Panc1 (cell line): ENCODE measurements around the gene MALSU1. TPM values are rescaled to one million over a fixed set of nuclear protein-coding genes. Genes with fewer than 3 reads are reported as not detected.

Source experiments
- ATAC-seq: fragments of 200-7000 bp; cut with Tn5 transposase; 2 replicates; pipeline ENCODE4 v1.9.1; 2020; ENCODE audit warnings: mild to moderate bottlenecking, moderate library complexity
- BruUV-seq: library from RNA; stranded (reverse); fragments of 400-500 nt; replicated peaks from 2 replicates; lab custom pipeline; 2021; lab: Mats Ljungman, UMichigan
- CTCF ChIA-PET: fragments of 300-600 bp; sonication (Branson Sonifier 250); formaldehyde crosslinking; loops from one replicate; lab custom pipeline; 2022; ENCODE audit warnings: antibody characterized with exemption; lab: Charles Lee
- POLR2A ChIA-PET: fragments of 300-600 bp; sonication (Branson Sonifier 250); formaldehyde crosslinking; loops from one replicate; lab custom pipeline; 2022; ENCODE audit warnings: antibody characterized with exemption; lab: Charles Lee
- DNase-seq: peaks from one replicate; pipeline ENCODE4 v3.0.0-alpha.2; 2010; ENCODE audit warnings: low read depth, low spot score
- H3K27ac ChIP-seq: 2 replicates; pipeline ENCODE4 v1.5.1; 2011; ENCODE audit warnings: mild to moderate bottlenecking, low read length, inconsistent platforms
- H3K27me3 ChIP-seq: fragments of 200-500 bp; sonication (Bioruptor generic); 2 replicates; pipeline ENCODE4 v1.6.0; 2014; ENCODE audit warnings: low read length, inconsistent platforms; ENCODE audit not compliant: control insufficient read depth, insufficient read depth
- H3K36me3 ChIP-seq: fragments of 200-500 bp; sonication (Bioruptor generic); 2 replicates; pipeline ENCODE4 v1.5.1; 2014; ENCODE audit warnings: inconsistent platforms, mild to moderate bottlenecking, low read length, moderate library complexity; ENCODE audit not compliant: control insufficient read depth, insufficient read depth
- H3K4me1 ChIP-seq: 2 replicates; pipeline ENCODE4 v1.5.1; 2011; ENCODE audit warnings: inconsistent platforms, mild to moderate bottlenecking, low read length, moderate library complexity; ENCODE audit not compliant: control insufficient read depth, insufficient read depth
- H3K4me3 ChIP-seq, 2 experiments: 2 replicates each; pipeline ENCODE4 v1.5.1; 2011 to 2012; ENCODE audit warnings: low read depth in 2 of 2, low read length in 2 of 2, mild to moderate bottlenecking in 2 of 2, inconsistent platforms in 1 of 2, moderate library complexity in 1 of 2
- H3K9me3 ChIP-seq: fragments of 200-500 bp; sonication (Bioruptor generic); 2 replicates; pipeline ENCODE4 v1.5.1; 2014; ENCODE audit warnings: low read depth, mild to moderate bottlenecking, inconsistent platforms, low read length, moderate library complexity; ENCODE audit not compliant: control insufficient read depth, insufficient read depth
- POLR2AphosphoS5 ChIP-seq: IDR thresholded peaks from 2 replicates; pipeline ENCODE4 v1.6.1; 2012; ENCODE audit warnings: mild to moderate bottlenecking, low read depth, low read length, moderate library complexity
- SIN3A ChIP-seq: IDR thresholded peaks from 2 replicates; pipeline ENCODE4 v1.6.1; 2012; ENCODE audit warnings: low read depth, mild to moderate bottlenecking, low read length, moderate library complexity, borderline replicate concordance; ENCODE audit not compliant: insufficient read depth
- TCF7L2 ChIP-seq: IDR thresholded peaks from 2 replicates; pipeline ENCODE4 v1.6.1; 2011; ENCODE audit warnings: mild to moderate bottlenecking, low read depth, low read length, inconsistent platforms
- in situ Hi-C: cut with HindIII; loops from 2 replicates; pipeline ENCODE4 v1.10.0; 2016; ENCODE audit warnings: low sequenced_read_pairs, low pct_unique_long_range_greater_than_20kb
- intact Hi-C: fragments of 100-400 bp; cut with micrococcal nuclease; formaldehyde crosslinking; loops from one replicate; pipeline ENCODE4 v1.10.0; 2022; ENCODE audit not compliant: unreplicated experiment
- total RNA-seq: library from RNA; stranded (reverse); gene quantifications from one replicate; pipeline ENCODE4 v1.2.1, GENCODE V29; 2021; ENCODE audit not compliant: unreplicated experiment
- TF ChIP-seq, protein P1 (sequence below), 2 experiments: IDR thresholded peaks; 2 replicates each; pipeline ENCODE4 v1.6.1; 2011 to 2012; ENCODE audit warnings: low read depth in 2 of 2, control low read depth in 1 of 2, low read length in 1 of 2, mild to moderate bottlenecking in 1 of 2, moderate library complexity in 1 of 2; ENCODE audit not compliant: insufficient read depth in 1 of 2
- TF ChIP-seq, protein P2 (sequence below): fragments of 450-650 bp; IDR thresholded peaks from 2 replicates; pipeline ENCODE4 v1.5.1; 2017; ENCODE audit warnings: mild to moderate bottlenecking

The MALSU1 gene
- total RNA-seq, 1 experiment from 2014 or later = 111 TPM

DNA sequence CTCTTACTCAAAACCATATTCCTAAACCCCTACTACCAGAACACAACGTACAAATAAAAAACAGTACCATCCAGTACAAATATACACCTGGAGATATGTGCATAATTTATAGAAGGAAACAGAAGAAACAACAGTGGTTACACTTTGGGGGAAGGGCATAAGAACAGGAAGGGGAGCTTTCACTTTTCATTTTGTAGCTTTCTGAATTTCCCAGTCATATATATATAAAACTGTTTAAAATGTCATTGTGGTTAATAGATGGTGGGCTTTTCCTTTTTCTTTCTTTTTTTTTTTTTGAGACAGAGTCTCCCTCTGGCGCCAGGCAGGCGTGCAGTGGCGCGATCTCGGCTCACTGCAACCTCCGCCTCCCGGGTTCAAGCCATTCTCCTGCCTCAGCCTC is 47.2 kb downstream of the MALSU1 start:
- Histone ChIP-seq H3K27me3 (no peaks in the 10 kb centered on the region), H3K36me3 (peaks cover 34% of the 10 kb centered on the region), H3K4me3 (no peak overlapping the region), H3K27ac (peak overlapping the region; percentile 86), H3K9me3 (no peaks in the 10 kb centered on the region), H3K4me1 (peaks cover 56% of the 10 kb centered on the region)
- CTCF ChIA-PET = no interaction called here
- BruUV-seq = no TSS peak
- ATAC-seq = no peak
- POLR2A ChIA-PET = no interaction called here
- TF ChIP-seq, protein P1, sequence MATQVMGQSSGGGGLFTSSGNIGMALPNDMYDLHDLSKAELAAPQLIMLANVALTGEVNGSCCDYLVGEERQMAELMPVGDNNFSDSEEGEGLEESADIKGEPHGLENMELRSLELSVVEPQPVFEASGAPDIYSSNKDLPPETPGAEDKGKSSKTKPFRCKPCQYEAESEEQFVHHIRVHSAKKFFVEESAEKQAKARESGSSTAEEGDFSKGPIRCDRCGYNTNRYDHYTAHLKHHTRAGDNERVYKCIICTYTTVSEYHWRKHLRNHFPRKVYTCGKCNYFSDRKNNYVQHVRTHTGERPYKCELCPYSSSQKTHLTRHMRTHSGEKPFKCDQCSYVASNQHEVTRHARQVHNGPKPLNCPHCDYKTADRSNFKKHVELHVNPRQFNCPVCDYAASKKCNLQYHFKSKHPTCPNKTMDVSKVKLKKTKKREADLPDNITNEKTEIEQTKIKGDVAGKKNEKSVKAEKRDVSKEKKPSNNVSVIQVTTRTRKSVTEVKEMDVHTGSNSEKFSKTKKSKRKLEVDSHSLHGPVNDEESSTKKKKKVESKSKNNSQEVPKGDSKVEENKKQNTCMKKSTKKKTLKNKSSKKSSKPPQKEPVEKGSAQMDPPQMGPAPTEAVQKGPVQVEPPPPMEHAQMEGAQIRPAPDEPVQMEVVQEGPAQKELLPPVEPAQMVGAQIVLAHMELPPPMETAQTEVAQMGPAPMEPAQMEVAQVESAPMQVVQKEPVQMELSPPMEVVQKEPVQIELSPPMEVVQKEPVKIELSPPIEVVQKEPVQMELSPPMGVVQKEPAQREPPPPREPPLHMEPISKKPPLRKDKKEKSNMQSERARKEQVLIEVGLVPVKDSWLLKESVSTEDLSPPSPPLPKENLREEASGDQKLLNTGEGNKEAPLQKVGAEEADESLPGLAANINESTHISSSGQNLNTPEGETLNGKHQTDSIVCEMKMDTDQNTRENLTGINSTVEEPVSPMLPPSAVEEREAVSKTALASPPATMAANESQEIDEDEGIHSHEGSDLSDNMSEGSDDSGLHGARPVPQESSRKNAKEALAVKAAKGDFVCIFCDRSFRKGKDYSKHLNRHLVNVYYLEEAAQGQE (IDR thresholded peaks at IDR 0.05; ENCODE audit: insufficient read depth in 1 of 2, low read depth in 2 of 2, low read length in 1 of 2) = no peak
- TF ChIP-seq TCF7L2 (no peak), POLR2AphosphoS5 (no peak), SIN3A (no peak)
- TF ChIP-seq, protein P2, sequence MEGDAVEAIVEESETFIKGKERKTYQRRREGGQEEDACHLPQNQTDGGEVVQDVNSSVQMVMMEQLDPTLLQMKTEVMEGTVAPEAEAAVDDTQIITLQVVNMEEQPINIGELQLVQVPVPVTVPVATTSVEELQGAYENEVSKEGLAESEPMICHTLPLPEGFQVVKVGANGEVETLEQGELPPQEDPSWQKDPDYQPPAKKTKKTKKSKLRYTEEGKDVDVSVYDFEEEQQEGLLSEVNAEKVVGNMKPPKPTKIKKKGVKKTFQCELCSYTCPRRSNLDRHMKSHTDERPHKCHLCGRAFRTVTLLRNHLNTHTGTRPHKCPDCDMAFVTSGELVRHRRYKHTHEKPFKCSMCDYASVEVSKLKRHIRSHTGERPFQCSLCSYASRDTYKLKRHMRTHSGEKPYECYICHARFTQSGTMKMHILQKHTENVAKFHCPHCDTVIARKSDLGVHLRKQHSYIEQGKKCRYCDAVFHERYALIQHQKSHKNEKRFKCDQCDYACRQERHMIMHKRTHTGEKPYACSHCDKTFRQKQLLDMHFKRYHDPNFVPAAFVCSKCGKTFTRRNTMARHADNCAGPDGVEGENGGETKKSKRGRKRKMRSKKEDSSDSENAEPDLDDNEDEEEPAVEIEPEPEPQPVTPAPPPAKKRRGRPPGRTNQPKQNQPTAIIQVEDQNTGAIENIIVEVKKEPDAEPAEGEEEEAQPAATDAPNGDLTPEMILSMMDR = no peak
- no peak for DNase-seq
- intact Hi-C loops (no loop called here), in situ Hi-C loops (no loop called here)

DNA sequence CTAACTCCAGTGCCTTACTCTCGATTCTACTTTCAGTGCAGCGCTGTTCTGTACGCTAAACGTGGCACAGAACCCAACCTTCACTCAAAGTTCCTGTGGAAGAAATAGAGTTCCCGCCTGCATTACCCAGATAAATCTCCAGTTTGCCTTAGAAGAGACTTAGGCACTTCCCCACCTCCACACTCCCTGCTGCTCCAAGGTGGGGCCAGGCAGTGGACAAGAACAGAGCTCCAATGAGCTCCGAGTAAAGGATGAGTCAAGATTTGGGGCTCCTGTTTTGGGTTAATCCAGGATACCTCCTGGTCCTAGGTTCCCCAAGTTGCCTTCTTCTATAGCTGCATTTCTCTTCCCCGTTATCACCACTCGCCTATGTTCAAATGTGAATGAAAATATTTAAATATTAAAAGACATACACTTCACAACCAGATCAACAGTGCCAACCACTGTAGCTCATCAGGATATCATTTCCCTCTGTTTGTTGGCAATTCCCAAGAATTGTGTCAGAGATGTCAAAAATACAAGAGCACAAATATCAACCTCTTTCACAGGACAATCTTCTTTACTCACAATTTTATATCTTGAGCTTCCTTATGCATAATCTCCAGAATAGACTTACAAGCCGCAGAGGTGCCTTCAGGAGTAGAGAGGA is 48.0 kb downstream of the MALSU1 start:
- Histone ChIP-seq H3K36me3 (peaks cover 34% of the 10 kb centered on the region), H3K4me1 (peaks cover 65% of the 10 kb centered on the region), H3K9me3 (no peaks in the 10 kb centered on the region), H3K27me3 (no peaks in the 10 kb centered on the region), H3K27ac (peak overlapping the region; percentile 86), H3K4me3 (peak overlapping the region in 1 of 2 experiments; percentile 2; a peak in 2 of 4 replicates)
- intact Hi-C loops (no loop called here), in situ Hi-C loops (no loop called here)
- ChIA-PET CTCF (interaction anchor here (0.8 to 0.9 kb wide), 2 partner anchors 69 to 74 kb away, joined by 3 to 9 read pairs; no protein-coding TSS in a partner anchor), POLR2A (no interaction called here)
- no peak for DNase-seq
- TSS peak; percentile 10 for BruUV-seq
- 0 out of 2 replicates have a peak, but pooled peaks have one; percentile 2 for ATAC-seq
- TF ChIP-seq, protein P2 = no peak
- TF ChIP-seq TCF7L2 = no peak
- TF ChIP-seq POLR2AphosphoS5 = no peak
- TF ChIP-seq SIN3A = no peak
- TF ChIP-seq, protein P1 (IDR thresholded peaks at IDR 0.05; ENCODE audit: insufficient read depth in 1 of 2, low read depth in 2 of 2, low read length in 1 of 2) = no peak
